Left ventricle myocardium inferior (tissue), 1 donor: ENCODE measurements around the gene AGAP1. TPM values are rescaled to one million over a fixed set of nuclear protein-coding genes. Genes with fewer than 3 reads are reported as not detected.

Experiments
- DNase-seq: peaks from one replicate; pipeline ENCODE4 v3.0.0-alpha.2; 2020
- H3K27ac ChIP-seq: fragments of 200-600 bp; replicated peaks from 2 replicates; pipeline ENCODE4 v1.8.0; 2021
- H3K27me3 ChIP-seq: fragments of 200-600 bp; 2 replicates; pipeline ENCODE4 v1.8.0; 2021; ENCODE audit warnings: low read depth
- H3K36me3 ChIP-seq: fragments of 200-600 bp; 2 replicates; pipeline ENCODE4 v1.8.0; 2021
- H3K4me1 ChIP-seq: fragments of 200-600 bp; 2 replicates; pipeline ENCODE4 v1.8.0; 2021
- H3K4me3 ChIP-seq: fragments of 200-600 bp; 2 replicates; pipeline ENCODE4 v1.8.0; 2021; ENCODE audit warnings: mild to moderate bottlenecking, moderate library complexity
- H3K9me3 ChIP-seq: fragments of 200-600 bp; replicated peaks from 2 replicates; pipeline ENCODE4 v1.8.0; 2021
- CTCF ChIP-seq: fragments of 200-600 bp; IDR thresholded peaks from 2 replicates; pipeline ENCODE4 v1.8.0; 2021; ENCODE audit warnings: antibody characterized with exemption, mild to moderate bottlenecking, borderline replicate concordance
- intact Hi-C: fragments of 100-400 bp; cut with micrococcal nuclease; formaldehyde crosslinking; loops from one replicate; pipeline ENCODE4 v1.11.0; 2022
- total RNA-seq: library from RNA; stranded (reverse); fragmentation: NEBNext Ultra II Directional; extraction: Animal tissue kit (Norgen Biotek cat#: 25700); gene quantifications from one replicate; pipeline ENCODE4 v1.2.1, GENCODE V29; 2021
- donor health status: DM: no; HTN: yes; CAD: no; lungs with severe emphysema.

AGAP1 gene
- total RNA-seq, 1 donor from 2014 or later, result 18.1 TPM

- H3K4me1 ChIP-seq, result peaks cover 43% of the 10 kb centered on the region
- intact Hi-C loops, result no loop called here
- no peaks in the 10 kb centered on the region for H3K9me3 ChIP-seq
- H3K36me3 ChIP-seq, result no peaks in the 10 kb centered on the region
- H3K27ac ChIP-seq, result no peak overlapping the region
- no peak for TF ChIP-seq CTCF
- H3K4me3 ChIP-seq, result no peak overlapping the region
- no peaks in the 10 kb centered on the region for H3K27me3 ChIP-seq
- no peak for DNase-seq
Observed at GRCh38 chr2:235609746-235610145, 115.9 kb downstream of the AGAP1 start.

- H3K4me1 ChIP-seq, result peaks cover 47% of the 10 kb centered on the region
- H3K27ac ChIP-seq, result no peak overlapping the region
- TF ChIP-seq CTCF, result no peak
- no peak for DNase-seq
- no peaks in the 10 kb centered on the region for H3K36me3 ChIP-seq
- no peaks in the 10 kb centered on the region for H3K9me3 ChIP-seq
- H3K4me3 ChIP-seq, result no peak overlapping the region
- H3K27me3 ChIP-seq, result no peaks in the 10 kb centered on the region
- intact Hi-C loops, result no loop called here
Observed at GRCh38 chr2:235610696-235611257, 116.9 kb downstream of the AGAP1 start.

- Histone ChIP-seq H3K9me3 (no peaks in the 10 kb centered on the region), H3K36me3 (no peaks in the 10 kb centered on the region), H3K27me3 (no peaks in the 10 kb centered on the region), H3K27ac (no peak overlapping the region), H3K4me3 (no peak overlapping the region), H3K4me1 (peaks cover 47% of the 10 kb centered on the region)
- no peak for TF ChIP-seq CTCF
- intact Hi-C loops, result no loop called here
- no peak for DNase-seq
Observed at GRCh38 chr2:235611349-235611748, 117.5 kb downstream of the AGAP1 start.

- Histone ChIP-seq H3K4me3 (no peak overlapping the region), H3K4me1 (peaks cover 49% of the 10 kb centered on the region), H3K36me3 (no peaks in the 10 kb centered on the region), H3K9me3 (no peaks in the 10 kb centered on the region), H3K27ac (no peak overlapping the region), H3K27me3 (no peaks in the 10 kb centered on the region)
- intact Hi-C loops, result no loop called here
- no peak for TF ChIP-seq CTCF
- no peak for DNase-seq
Observed at GRCh38 chr2:235611756-235612155, 117.9 kb downstream of the AGAP1 start.

GRCh38 chr2:235612181-235612950 lies 118.5 kb downstream of the AGAP1 start:
- no peak for TF ChIP-seq CTCF
- intact Hi-C loops, result no loop called here
- H3K9me3 ChIP-seq, result no peaks in the 10 kb centered on the region
- H3K27me3 ChIP-seq, result no peaks in the 10 kb centered on the region
- peaks cover 53% of the 10 kb centered on the region for H3K4me1 ChIP-seq
- H3K27ac ChIP-seq, result no peak overlapping the region
- H3K4me3 ChIP-seq, result no peak overlapping the region
- no peaks in the 10 kb centered on the region for H3K36me3 ChIP-seq
- DNase-seq, result no peak
